Measurements from ENCODE around the gene LIPA. TPM values are rescaled to one million over a fixed set of nuclear protein-coding genes. Genes with fewer than 3 reads are reported as not detected.

Gene LIPA
- total RNA-seq, 4 donors from 2014 or later, result 19.9 to 64.1 (median 28.8) TPM

- TF ChIP-seq CTCF (IDR thresholded peaks at IDR 0.05) (peak in 2 of 6 experiments; percentile 6 to 20), POLR2A (IDR thresholded peaks at IDR 0.05) (no peak)
- H3K4me3 ChIP-seq, result peak overlapping the region in 3 of 4 donors; percentile 1 to 51 (median 9)
- peaks cover 19 to 77% (median 33%) of the 10 kb centered on the region in 3 donors for H3K4me1 ChIP-seq
- intact Hi-C loops (cut with DNase I), result no loop called here
- no peak for DNase-seq
- H3K36me3 ChIP-seq, result no peaks in the 10 kb centered on the region
- 27 to 32% methylated on average over 6 of the region's 6 CpGs for WGBS, 2 donors
- peak overlapping the region; percentile 62 to 90 (median 82) for H3K27ac ChIP-seq
- no peaks in the 10 kb centered on the region for H3K27me3 ChIP-seq
- H3K9me3 ChIP-seq, result no peaks in the 10 kb centered on the region
Measured at GRCh38 chr10:89283025-89283935, 31.7 kb upstream of the LIPA start.

- no peak for TF ChIP-seq POLR2A (IDR thresholded peaks at IDR 0.05)
- TF ChIP-seq CTCF (IDR thresholded peaks at IDR 0.05), result no peak
- intact Hi-C loops (cut with DNase I), result no loop called here
- H3K27me3 ChIP-seq, result no peaks in the 10 kb centered on the region
- WGBS, 2 donors, result 64 to 66% methylated on average over 3 to 4 of the region's 4 CpGs
- peaks cover 19 to 75% (median 40%) of the 10 kb centered on the region in 3 donors for H3K4me1 ChIP-seq
- no peak for DNase-seq
- peak overlapping the region in 2 of 4 donors; percentile 45 to 83 for H3K27ac ChIP-seq
- H3K4me3 ChIP-seq, result no peak overlapping the region
- no peaks in the 10 kb centered on the region for H3K36me3 ChIP-seq
- H3K9me3 ChIP-seq, result no peaks in the 10 kb centered on the region
Measured at GRCh38 chr10:89281606-89282395, 30.2 kb upstream of the LIPA start.

GRCh38 chr10:89280508-89280907 is 28.9 kb upstream of the LIPA start:
- Histone ChIP-seq H3K4me3 (no peak overlapping the region), H3K4me1 (peaks cover 19 to 83% (median 47%) of the 10 kb centered on the region in 3 donors), H3K9me3 (no peaks in the 10 kb centered on the region), H3K27ac (peak overlapping the region in 1 of 4 donors; percentile 85), H3K27me3 (no peaks in the 10 kb centered on the region), H3K36me3 (no peaks in the 10 kb centered on the region)
- intact Hi-C loops (cut with DNase I), result no loop called here
- no peak for DNase-seq
- TF ChIP-seq POLR2A (IDR thresholded peaks at IDR 0.05) (no peak), CTCF (IDR thresholded peaks at IDR 0.05) (no peak)
- 88 to 89% methylated on average over 3 of the region's 3 CpGs for WGBS, 2 donors

GRCh38 chr10:89279421-89279869 is 27.9 kb upstream of the LIPA start:
- intact Hi-C loops (cut with DNase I), result no loop called here
- peaks cover 16 to 84% (median 50%) of the 10 kb centered on the region in 3 donors for H3K4me1 ChIP-seq
- WGBS, 2 donors, result 27% methylated on average over 1 of the region's 1 CpG
- H3K4me3 ChIP-seq, result no peak overlapping the region
- H3K27ac ChIP-seq, result peak overlapping the region in 3 of 4 donors; percentile 70 to 88 (median 85)
- DNase-seq, result no peak
- no peaks in the 10 kb centered on the region for H3K9me3 ChIP-seq
- no peaks in the 10 kb centered on the region for H3K36me3 ChIP-seq
- TF ChIP-seq CTCF (IDR thresholded peaks at IDR 0.05) (no peak), POLR2A (IDR thresholded peaks at IDR 0.05) (no peak)
- H3K27me3 ChIP-seq, result no peaks in the 10 kb centered on the region
